ENCODE results near the gene DEPDC7. TPM values are rescaled to one million over a fixed set of nuclear protein-coding genes. Genes with fewer than 3 reads are reported as not detected.

DEPDC7 gene
- total RNA-seq, 1 experiment from 2014 or later: 4.4 TPM

GRCh38 chr11:33021501-33021900, 5.8 kb downstream of the DEPDC7 start:
- H3K4me2 ChIP-seq (ENCODE audit: insufficient read depth, insufficient read length, low read length): no peak overlapping the region
- no peaks in the 10 kb centered on the region for H3K9me3 ChIP-seq (ENCODE audit: control insufficient read depth, low read depth, low read length)
- H4K20me1 ChIP-seq (ENCODE audit: control insufficient read depth, insufficient read depth, insufficient read length): no peaks in the 10 kb centered on the region
- no peaks in the 10 kb centered on the region for H3K9me3 Mint-ChIP-seq
- H2BK5ac ChIP-seq (ENCODE audit: insufficient read length, low read length): no peak overlapping the region
- H3K23me2 ChIP-seq (ENCODE audit: insufficient read length, low read depth, low read length, poor library complexity, severe bottlenecking): peaks cover 1% of the 10 kb centered on the region
- H3K4me1 ChIP-seq (ENCODE audit: insufficient read depth, low read length): no peaks in the 10 kb centered on the region
- no peak overlapping the region for H2AFZ ChIP-seq (ENCODE audit: low read length)
- no peaks in the 10 kb centered on the region for H3K79me1 ChIP-seq (ENCODE audit: insufficient read depth, low read depth, low read length, poor library complexity, severe bottlenecking)
- no peaks in the 10 kb centered on the region for H3K36me3 Mint-ChIP-seq (ENCODE audit: insufficient read depth in 1 of 3, low read depth in 3 of 3)
- no peaks in the 10 kb centered on the region for H3K79me2 ChIP-seq (ENCODE audit: insufficient read depth, low read length)
- no peak overlapping the region for H2BK120ac ChIP-seq (ENCODE audit: low read depth, low read length, poor library complexity, severe bottlenecking)
- H3K27me3 ChIP-seq (ENCODE audit: insufficient read depth, low read length): no peaks in the 10 kb centered on the region
- H4K8ac ChIP-seq (replicated peaks; ENCODE audit: insufficient read length, low read depth, low read length): no peak overlapping the region
- no peak for TF ChIP-seq CTCF (conservative IDR thresholded peaks at IDR 0.05)
- peaks cover 23 to 27% of the 10 kb centered on the region in 2 experiments for H3K4me1 Mint-ChIP-seq
- no peak overlapping the region for H3K4me3 Mint-ChIP-seq
- H3T11ph ChIP-seq (ENCODE audit: low read length): no peak overlapping the region
- H3K14ac ChIP-seq (ENCODE audit: insufficient read depth, low read length): no peak overlapping the region
- H3K27ac ChIP-seq (ENCODE audit: insufficient read length, low read depth, low read length): no peak overlapping the region
- H2BK12ac ChIP-seq (ENCODE audit: insufficient read length, low read depth, low read length): no peak overlapping the region
- no peak overlapping the region for H2BK15ac ChIP-seq (ENCODE audit: low read depth, low read length)
- H3K27ac Mint-ChIP-seq: no peak overlapping the region
- no peak overlapping the region for H4K91ac ChIP-seq (ENCODE audit: insufficient read length, low read depth, low read length)
- H3K27me3 Mint-ChIP-seq (ENCODE audit: low read depth): peaks cover 9% of the 10 kb centered on the region
- no peak for DNase-seq
- no peak overlapping the region for H3K18ac ChIP-seq (ENCODE audit: insufficient read length, low read depth, low read length)
- no peak overlapping the region for H3K56ac ChIP-seq (ENCODE audit: insufficient read length, low read depth, low read length)
- no peak overlapping the region for H2AK5ac ChIP-seq (ENCODE audit: insufficient read length, low read length)
- no peak overlapping the region for H2BK20ac ChIP-seq (ENCODE audit: low read depth, low read length, poor library complexity, severe bottlenecking)
- no peak overlapping the region for H3K9ac ChIP-seq (ENCODE audit: extremely low read depth, insufficient read length, low read length)
- H3K23ac ChIP-seq (ENCODE audit: insufficient read length, low read depth, low read length): no peak overlapping the region
- no peak overlapping the region for H3K4ac ChIP-seq (ENCODE audit: low read depth, low read length)
- whole genome bisulfite sequencing (ENCODE audit: extremely low coverage, insufficient read length, low lambda C conversion rate): no CpG with 5 or more reads among the region's 1 CpG
- H4K5ac ChIP-seq (ENCODE audit: insufficient read length, low read depth, low read length): no peak overlapping the region

Measured in H9 (cell line).